ENCODE measurements around the gene FANCL.
"Not testable (repeated sequence)": the region's sequence is repeated elsewhere in the genome, so short reads cannot be mapped to it uniquely, and the experiment has no call there.

The FANCL gene

DNA sequence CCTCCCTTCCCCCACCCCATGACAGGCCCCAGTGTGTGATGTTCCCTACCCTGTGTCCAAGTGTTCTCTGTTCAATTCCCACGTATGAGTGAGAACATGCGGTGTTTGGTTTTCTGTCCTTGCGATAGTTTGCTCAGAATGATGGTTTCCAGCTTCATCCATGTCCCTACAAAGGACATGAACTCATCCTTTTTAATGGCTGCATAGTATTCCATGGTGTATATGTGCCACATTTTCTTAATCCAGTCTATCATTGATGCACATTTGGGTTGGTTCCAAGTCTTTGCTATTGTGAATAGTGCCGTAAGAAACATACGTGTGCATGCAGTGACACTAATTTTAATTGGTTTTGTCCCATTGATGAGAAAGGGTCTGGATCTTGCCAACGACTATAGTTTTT, 95.4 kb downstream of the FANCL start:
- DNase-seq (ENCODE audit: low read depth in 2 of 2) = not testable (repeated sequence)

DNA sequence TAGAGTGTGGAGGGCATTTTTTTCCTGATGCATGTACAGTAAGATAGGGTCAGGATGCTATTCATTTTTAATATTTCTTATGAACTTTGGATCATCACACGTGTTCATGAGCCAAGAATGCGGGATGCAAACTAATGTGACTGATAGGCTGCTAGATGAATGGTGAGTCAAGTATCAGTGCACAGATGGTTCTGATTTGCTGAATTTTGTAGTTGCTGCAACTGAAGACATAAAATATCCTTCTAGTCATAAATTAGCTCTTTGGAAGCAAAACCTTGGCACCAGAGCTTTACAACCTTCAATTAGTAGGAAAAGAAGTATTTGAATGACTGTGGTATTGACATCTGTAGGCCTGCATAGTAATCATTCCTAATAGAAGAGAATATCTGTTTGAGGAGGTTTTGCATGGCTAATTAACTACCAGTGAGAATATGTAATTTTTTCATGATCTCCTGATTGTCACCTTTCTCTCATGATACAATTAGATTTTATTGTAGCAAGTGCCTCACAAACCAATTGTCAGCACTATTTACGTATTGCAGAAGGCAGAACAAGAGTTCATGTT, 100.5 kb downstream of the FANCL start:
- no peak for DNase-seq (ENCODE audit: low read depth in 2 of 2)

DNA sequence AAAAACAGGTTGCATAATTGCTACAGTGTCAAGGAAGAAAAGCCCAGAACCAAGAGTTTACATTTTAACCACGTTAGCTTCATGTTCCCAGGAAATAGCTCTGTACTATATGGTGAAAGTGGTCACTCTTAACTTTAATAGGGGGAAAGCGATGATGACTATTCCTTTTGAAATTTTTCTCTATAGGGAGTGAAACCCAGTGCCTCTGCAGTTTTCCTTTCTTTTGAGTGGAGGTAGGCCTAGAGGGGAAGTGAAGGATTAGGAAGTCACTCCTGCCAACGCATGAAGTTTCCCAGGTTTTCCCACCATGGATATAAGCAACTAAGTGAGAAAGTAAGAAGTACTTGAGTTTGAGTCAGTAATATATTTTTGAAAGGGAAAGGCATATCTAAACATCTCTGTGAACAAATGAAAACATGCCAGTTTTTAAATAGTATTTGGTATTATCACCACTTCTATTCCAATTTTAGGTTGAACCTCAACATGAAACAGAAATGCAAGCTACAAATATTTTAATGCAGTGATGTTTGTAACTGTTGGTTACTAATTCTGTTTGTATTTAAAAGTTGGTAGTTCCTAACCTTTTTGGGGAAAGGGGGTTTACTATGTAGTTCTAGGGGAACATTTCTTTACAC, 102.6 kb downstream of the FANCL start:
- no peak for DNase-seq (ENCODE audit: low read depth in 2 of 2)

DNA sequence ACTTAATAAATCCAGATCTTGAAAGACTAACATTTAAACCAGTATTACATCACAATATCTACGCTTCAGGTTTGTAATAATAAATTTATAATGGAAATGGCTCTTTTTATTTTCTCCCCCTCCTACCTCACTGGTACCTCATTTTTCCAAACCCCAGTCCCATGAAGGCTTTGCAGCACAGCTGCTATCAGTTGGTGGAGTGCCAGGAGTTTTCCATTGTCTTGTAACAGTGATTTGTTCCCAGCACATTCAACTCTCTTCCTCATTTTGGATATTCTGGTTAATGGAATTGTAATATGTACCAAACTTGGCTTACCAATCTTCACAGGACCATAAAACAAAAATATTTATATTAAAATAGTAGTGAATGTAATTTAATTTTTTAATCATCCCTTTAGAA, 103.3 kb downstream of the FANCL start:
- no peak for DNase-seq (ENCODE audit: low read depth in 2 of 2)

DNA sequence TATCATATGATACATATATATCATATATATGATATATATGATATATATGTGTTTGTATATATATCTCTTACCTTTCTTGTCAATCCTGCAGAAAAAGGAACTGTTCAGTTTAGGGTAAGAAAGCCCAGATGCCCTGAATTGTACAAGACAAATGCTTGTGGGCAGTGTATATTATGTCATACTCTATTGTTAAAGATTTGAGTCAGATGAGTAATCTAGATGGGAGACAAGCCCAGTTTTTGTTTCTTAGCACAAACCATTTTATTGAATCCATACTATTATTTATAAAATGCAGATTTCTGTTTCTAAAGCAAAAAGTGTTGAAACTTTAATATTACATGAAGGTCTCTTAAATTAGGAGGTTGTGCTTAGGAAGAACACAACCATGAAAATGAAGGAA, 103.9 kb downstream of the FANCL start:
- DNase-seq (ENCODE audit: low read depth in 2 of 2) = no peak

DNA sequence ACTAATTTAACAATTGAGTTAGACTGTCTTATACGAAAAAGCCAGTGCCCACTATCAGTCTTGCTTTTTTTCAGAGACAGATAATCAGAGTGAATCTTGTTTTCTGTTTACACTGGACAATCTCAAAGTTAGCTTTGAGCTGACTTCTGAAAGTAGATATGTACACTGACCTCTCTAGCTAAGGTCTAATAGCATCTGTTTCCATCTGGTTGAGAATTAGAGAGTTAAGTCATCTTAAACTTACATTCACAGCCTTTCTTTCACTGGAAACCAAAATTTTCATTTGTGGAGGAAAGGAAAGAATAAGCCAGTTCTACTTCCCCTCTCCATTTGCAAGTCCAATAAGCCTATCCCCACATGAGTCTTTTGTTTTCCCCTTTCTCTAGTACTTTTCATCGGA, 105.3 kb downstream of the FANCL start:
- no peak for DNase-seq (ENCODE audit: low read depth in 2 of 2)

DNA sequence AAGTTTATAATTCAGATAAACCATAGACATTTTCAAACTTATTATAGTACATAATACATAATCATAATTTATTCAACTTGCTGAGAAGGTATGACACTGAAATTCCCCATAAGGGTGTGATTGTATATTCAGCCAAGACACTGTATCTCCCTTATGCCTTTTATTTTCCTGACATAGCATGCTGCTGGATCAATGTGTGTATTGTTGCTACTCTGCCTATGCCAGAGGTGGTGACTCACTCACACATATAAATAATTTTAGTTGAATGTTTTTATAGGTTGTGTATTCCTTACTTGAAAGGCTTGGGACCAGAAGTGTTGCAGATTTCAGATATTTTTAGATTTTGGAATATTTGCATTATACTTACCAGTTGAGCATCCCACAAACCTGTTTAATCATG, 107.7 kb downstream of the FANCL start:
- DNase-seq (ENCODE audit: low read depth in 2 of 2) = no peak

DNA sequence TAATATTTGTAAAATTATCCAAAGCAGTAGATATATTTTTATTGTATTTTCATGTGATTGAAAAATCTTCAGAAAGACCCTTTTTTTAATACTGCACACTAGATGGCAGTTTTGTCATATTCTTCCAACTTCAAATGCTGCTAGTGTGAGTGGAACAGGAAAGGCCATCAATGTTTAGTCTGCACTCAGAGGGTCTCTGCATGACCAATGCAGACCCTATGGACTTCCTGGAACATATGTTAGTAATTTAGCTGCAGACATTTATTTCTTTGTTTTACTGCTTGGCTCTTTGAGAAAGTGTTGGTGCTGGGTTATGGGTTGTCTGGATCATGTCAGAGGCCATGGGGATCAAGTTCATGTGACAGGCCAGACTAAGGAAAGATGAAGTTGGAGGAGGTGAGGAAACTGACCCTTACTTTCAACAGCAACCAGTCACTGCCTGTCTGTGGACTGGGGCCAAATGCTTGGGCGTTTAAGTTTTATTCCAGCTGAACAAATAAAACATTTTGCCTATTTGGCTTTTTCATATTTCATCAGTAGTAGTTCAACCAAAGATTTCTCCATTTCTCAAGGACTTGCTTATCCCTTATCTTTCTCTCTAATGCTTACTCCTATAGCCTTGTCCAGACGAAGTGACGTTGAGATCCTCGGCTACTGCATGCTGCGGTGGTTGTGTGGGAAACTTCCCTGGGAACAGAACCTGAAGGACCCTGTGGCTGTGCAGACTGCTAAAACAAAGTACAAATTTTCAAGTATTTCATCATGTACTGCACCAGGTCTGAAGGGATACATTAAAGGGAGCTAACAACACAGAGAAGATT, 109.7 kb downstream of the FANCL start:
- DNase-seq (ENCODE audit: low read depth in 2 of 2) = no peak

DNA sequence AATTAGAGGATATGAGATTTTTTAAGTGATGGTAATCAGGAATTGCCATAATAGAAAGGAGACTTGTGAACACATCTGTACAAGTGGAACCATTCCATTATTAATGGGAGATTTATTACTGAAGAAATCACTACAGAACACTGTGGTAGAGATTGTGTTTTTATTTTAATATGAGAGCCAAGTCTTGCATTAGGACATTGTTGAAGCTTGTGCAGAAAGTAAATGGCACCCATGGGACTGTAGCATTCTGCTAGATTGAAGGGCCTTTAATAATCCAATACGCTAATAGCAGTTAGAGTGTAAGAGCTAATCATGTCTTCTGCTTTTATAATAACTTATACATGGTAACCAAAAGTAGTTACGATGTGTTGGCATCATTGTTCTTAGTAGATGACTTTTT, 110.9 kb downstream of the FANCL start:
- no peak for DNase-seq (ENCODE audit: low read depth in 2 of 2)

DNA sequence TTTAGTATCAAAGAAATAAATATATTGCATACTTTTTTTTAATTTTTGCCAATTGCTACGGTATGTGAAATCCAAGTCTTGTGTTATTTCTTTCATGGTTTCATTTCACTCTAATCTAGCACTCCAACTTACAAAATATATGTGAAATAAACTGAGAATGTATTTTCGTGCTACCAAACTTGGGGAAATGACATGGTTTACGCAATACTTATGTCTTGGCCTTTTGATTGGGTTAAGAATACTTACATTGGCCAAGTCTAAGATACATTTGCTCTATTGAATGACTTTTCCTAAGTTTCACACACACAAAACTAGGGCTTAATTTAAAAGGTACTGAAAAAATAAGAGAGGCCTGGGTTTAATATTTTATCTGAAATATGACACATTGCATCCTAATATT, 114.0 kb downstream of the FANCL start:
- DNase-seq (ENCODE audit: low read depth in 2 of 2) = no peak

DNA sequence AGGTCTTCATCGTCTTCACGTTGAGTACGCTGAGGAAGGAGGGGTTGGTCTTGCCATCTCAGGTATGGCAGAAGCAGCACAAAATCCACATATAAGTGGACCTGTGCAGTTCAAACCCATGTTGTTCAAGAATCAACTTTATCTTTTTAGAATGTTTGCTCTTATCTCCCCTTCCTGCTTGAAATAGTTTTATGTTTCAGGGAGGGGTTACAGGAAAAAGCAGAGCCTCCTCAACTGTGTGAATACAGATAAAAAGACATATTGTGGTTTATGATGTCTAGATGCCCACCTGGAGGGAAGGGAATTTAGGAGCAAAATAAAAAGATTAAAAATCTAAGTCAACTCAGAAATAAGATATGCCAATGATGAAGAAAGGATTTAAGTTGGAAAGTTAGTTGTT, 118.6 kb downstream of the FANCL start:
- no peak for DNase-seq (ENCODE audit: low read depth in 2 of 2)

DNA sequence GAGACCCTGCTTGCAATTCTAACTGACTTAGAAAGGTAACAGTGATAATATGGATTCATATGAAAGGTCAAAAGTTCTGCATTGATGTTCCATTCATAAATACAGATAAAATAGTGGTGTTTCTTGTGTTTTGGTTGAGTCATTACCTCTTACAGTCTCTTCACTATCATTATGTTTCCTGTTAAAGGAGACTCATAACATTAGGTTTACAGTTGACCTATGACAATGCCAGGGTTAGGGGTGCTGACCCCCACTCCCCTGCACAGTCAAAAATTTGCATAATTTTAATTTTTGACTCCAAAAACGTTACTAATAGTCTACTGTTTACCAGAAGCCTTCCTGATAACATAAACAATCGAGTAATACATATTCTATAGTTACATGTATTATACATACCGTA, 119.1 kb downstream of the FANCL start:
- DNase-seq (ENCODE audit: low read depth in 2 of 2) = no peak

DNA sequence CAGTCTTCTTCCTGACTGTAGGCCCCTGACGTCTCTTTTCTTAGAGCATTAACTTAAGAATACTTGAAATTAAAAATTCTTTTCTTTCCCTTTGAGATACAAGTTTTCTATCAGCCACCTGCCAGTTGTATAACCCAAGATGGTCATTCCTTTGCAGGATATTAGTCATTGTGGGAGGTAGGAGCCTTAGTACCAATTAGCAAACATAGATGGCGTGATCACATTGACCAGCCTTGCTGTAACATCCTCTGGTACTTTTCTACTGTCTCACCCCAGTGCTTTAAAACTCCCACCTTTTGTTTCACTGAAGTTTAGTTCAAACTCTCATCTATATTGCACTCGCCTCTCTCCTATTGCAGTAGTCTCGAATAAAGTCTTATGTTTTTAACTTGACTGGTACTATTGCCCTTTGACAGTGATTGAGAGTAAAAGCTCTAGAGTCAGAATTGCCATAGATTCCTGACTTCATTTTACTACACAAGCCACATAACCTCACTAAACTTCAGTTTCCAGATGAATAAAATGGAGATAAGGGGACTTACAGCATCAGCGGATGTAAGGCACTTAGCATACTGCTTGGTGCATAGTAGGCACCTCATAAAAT, 120.4 kb downstream of the FANCL start:
- DNase-seq (ENCODE audit: low read depth in 2 of 2) = no peak

DNA sequence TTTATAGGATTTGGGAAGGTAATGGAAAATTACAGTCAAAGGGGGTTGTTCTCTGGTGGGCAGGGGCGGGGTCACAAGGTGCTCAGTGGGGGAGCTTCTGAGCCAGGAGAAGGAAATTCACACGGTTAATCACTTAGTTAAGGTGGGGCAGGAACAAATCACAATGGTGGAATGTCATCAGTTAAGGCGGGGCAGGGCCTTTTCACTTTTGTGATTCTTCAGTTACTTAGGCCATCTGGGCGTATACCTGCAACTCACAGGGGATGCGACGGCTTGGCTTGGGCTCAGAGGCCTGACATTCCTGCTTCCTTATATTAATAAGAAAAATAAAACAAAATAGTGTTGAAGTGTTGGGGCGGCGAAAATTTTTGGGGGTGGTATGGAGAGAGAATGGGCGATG, 127.6 kb downstream of the FANCL start:
- not testable (repeated sequence) for DNase-seq (ENCODE audit: low read depth in 2 of 2)

DNA sequence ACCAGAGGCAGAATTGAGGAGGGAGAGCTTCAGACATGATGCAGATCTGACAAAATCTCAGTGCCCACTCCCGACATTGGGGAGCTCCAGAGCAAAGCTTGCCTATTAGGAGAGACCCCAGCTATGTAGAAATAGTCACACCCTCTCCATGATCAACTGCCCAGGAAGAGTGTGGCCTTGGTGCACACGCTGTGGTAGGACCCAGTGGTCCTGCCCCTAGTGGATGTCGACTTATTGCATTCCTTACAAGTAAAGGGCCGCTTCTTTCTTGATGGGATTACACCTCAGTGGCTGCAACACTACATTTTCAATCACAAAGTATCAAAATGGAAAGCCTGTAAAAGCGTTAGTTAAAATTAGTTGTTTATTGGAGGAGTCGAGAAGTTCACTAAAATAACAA, 130.4 kb downstream of the FANCL start:
- no peak for DNase-seq (ENCODE audit: low read depth in 2 of 2)

DNA sequence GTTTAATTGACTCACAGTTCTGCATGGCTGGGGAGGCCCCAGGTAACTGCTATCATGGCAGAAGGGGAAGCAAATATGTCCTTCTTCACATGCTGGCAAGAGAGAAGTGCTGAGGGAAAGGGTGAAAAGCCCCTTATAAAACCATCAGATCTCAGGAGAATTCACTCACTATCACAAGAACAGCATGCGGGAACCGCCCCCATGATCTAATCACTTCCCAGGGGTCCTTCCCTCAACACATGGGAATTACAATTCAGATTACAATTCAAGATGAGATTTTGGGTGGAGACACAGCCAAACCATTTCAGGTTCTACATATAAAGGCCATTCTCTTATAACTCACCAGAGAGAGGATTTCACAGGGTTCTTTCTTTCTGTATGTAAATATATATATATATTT, 131.6 kb downstream of the FANCL start:
- DNase-seq (ENCODE audit: low read depth in 2 of 2) = no peak

Measured in activated CD4-positive, alpha-beta T cell treated with anti-CD3 and anti-CD28 coated beads for 24 hours (primary cell).